CD4-positive, alpha-beta T cell treated with Interleukin-2 at 100 ng/mL for 4 hours (primary cell): ENCODE data around the gene COG3.
A peak's percentile ranks its signal among the peaks of the same experiment; 100 is the strongest.

Experiments
- DNase-seq: peaks from one replicate; pipeline ENCODE4 v3.0.0-alpha.2; 2020; ENCODE audit warnings: low spot score

COG3 gene

GRCh38 chr13:45446181-45446580 is 18.6 kb upstream of the COG3 start:
- DNase-seq, result no peak

GRCh38 chr13:45447050-45447661 is 17.6 kb upstream of the COG3 start:
- no peak for DNase-seq

- no peak for DNase-seq
Observed at GRCh38 chr13:45448965-45449559, 15.7 kb upstream of the COG3 start.

GRCh38 chr13:45451282-45451681 is 13.5 kb upstream of the COG3 start:
- DNase-seq, result no peak

GRCh38 chr13:45454204-45454603 is 10.5 kb upstream of the COG3 start:
- DNase-seq, result no peak

- DNase-seq, result no peak
Observed at GRCh38 chr13:45456196-45456972, 8.4 kb upstream of the COG3 start.

- no peak for DNase-seq
Observed at GRCh38 chr13:45464141-45464686, 525 bp upstream of the COG3 start.

GRCh38 chr13:45466359-45466758 is 1.6 kb downstream of the COG3 start:
- DNase-seq, result no peak

- peak; percentile 19 for DNase-seq
Observed at GRCh38 chr13:45468635-45469034, 3.9 kb downstream of the COG3 start.

GRCh38 chr13:45472171-45472705 is 7.5 kb downstream of the COG3 start:
- DNase-seq, result no peak

- DNase-seq, result peak; percentile 32
Observed at GRCh38 chr13:45473627-45474026, 8.9 kb downstream of the COG3 start.

- no peak for DNase-seq
Observed at GRCh38 chr13:45474584-45475454, 10.1 kb downstream of the COG3 start.

GRCh38 chr13:45479661-45480060 is 14.9 kb downstream of the COG3 start:
- DNase-seq, result no peak

GRCh38 chr13:45481688-45482087 is 16.9 kb downstream of the COG3 start:
- DNase-seq, result no peak

GRCh38 chr13:45482571-45483173 is 17.9 kb downstream of the COG3 start:
- DNase-seq, result no peak

GRCh38 chr13:45487604-45488003 is 22.9 kb downstream of the COG3 start:
- DNase-seq, result no peak

GRCh38 chr13:45490068-45490467 is 25.3 kb downstream of the COG3 start:
- DNase-seq, result peak; percentile 31

- no peak for DNase-seq
Observed at GRCh38 chr13:45492538-45492937, 27.8 kb downstream of the COG3 start.

GRCh38 chr13:45496942-45497341 is 32.2 kb downstream of the COG3 start:
- DNase-seq, result no peak

GRCh38 chr13:45500492-45501174 is 35.9 kb downstream of the COG3 start:
- no peak for DNase-seq

- DNase-seq, result no peak
Observed at GRCh38 chr13:45501175-45501526, 36.4 kb downstream of the COG3 start.
